DMS53 treated with DMSO at 0.1 percent for 48 hours (cell line): ENCODE measurements around the gene TENM4.
"Not testable (repeated sequence)": the region's sequence is repeated elsewhere in the genome, so short reads cannot be mapped to it uniquely, and the experiment has no call there.

Experiments
- DNase-seq: peaks from one replicate; lab custom pipeline; 2025; ENCODE audit not compliant: unreplicated experiment; lab: John Stamatoyannopoulos, UW

TENM4 gene

DNA sequence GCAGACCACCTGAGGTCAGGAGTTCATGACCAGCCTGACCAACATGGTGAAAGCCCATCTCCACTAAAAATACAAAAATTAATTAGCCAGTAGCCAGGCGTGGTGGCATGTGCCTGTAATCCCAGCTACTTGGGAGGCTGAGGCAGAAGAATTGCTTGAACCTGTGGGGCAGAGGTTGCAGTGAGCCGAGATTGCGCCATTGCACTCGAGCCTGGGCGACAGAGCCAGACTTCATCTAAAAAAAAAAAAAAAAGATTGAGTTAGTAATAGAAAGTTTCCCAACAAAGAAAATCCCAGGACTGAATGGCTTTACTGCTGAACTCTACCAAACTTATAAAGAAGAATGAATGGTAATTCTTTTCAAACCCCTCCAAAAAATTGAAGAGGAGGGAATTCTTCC is 803.3 kb downstream of the TENM4 start:
- DNase-seq = not testable (repeated sequence)

DNA sequence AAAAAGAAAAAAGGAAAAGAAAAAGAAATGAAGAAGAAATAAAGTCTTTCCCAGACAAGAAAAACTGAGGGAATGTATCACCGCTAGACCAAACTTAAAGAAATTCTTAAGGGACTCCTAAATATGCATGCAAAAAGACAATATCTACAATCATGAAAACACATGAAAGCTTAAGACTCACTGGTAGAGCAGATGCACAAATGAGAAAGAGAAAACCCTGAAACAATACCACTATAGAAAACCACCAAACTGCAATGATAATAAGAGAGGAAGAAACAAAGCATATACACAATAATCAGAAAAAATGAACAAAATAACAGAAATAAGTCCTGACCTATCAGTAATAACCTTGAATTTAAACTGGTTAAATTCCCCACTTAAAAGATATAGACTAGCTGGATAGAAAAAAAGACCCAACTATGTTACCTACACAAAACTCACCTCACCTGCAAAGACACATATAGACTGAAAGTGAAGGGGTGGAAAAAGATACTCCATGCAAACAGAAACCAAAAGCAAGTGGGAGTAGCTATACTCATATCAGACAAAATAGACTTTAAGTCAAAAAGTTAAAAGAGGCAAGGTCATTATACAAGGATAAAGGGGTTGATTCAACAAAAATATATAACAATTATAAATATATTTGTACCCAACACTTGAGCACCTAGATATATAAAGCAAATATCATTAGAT is 804.9 kb downstream of the TENM4 start:
- DNase-seq = no peak

DNA sequence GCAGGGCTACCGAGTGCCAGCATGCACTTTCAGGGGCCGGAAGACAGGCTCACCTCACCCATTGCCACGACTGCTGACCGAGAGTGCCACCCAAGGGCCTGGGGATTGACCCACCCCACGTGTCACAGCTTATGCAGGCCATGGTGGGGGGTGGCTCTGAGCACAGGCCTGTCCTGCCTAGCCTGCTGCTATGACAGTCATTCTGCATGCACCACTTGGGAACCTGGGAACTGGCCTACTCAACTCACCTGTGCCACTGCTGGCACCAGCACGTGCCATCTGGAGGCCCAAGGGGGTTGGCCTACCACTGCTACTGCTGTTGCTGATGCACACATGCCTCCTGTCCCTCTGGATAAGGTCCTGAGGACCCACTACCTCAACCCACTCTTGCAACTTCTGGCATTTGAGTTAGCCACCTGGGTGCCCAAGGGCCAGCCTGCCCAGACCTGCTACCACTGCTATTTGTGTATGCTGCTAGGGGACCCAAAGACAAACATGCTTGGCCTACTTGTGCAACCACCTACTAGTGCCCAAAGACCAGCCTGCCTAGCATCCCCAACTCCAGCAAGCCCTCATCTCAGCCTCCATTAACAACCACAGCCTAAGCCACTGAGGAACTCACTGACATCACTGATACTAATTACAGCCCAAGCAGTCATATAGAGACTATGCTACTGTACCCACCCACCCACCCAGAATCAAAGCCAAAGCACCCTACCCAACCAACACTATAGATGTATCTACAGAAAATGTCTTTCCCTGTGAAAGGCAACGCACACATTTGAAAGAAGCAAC is 807.1 kb downstream of the TENM4 start:
- DNase-seq = no peak

DNA sequence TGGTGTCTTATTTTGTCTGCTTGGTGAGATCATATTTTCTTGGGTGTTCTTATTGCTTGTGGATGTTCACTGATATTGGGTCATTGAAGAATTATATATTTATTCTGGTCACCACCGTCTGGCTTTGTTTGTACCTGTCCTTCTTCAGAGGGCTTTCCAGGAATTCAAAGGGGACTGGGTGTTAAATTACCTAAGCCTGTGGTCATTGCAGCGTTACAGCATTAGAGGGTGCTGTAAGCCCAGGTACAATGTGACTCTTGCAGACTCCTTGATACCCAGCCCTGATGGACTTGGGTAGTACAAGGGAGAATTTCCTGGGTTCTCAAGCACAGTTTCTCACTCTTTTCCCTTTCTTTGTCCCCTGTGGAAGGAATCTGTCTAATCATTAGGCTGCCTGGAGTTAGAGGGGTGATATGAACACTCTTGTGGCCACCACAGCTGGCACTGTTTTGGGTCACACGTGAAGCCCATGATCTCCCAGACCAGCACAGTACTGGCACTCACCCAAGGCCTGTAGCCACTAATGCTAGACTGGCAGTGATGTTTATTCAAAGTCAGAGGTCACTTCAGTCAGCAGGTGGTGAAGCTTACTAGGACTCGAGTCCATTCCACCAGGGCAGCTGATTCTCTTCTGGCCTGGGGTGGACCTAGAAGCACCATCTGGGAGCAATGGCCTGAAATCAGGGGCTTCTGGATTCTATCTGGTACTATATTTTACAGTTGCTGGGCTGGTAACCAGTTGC is 810.1 kb downstream of the TENM4 start:
- no peak for DNase-seq

DNA sequence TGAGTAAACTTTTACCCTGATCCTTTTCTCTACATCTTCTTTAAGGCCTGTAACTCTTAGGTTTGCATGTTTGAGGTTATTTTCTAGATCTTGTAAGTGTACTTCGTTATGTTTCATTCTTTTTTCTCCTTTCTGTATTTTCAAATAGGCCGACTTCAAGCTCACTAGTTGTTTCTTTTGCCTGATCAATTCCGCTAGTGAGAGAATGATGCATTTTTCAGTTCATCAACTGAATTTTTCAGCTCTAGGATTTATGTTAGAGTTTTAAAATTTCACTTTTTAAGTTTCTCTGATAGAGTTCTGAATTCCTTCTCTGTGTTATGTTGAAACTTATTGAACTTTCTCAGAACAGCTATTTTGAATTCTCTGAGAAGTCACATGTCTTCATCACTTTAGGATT is 810.7 kb downstream of the TENM4 start:
- no peak for DNase-seq

DNA sequence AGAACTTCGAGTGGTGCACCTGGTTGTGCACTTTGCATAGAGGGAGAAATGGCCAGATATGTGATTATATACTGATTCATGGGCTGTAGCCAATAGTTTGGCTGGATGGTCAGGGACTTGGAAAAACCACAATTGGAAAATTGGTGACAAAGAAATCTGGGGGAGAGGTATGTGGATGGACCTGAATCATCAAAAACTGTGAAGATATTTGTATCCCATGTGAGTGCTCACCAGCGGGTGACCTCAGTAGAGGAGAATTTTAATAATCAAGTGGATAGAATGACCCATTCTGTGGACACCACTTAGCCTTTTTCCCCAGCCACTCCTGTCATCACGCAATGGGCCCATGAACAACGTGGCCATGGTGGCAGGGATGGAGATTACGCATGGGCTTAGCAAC is 818.2 kb downstream of the TENM4 start:
- DNase-seq = no peak

DNA sequence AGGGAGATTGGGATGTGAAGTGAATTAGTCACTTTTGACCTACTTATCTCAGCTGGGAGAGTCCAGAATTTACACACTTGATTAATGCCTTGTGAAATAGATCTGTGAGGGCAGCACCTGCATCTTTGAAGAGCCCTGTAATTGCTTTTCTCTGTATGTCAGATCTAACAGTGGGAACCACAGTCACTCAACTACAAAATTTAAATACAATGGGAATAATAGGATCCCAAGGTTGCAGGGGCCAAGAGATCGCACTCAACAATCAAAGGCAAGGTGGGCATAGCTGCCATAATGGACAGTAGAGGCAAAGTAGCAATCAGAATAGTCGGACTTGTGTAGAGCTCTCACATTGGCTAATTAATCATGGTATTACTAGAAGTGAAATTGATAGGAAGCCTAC is 820.7 kb downstream of the TENM4 start:
- DNase-seq = no peak

DNA sequence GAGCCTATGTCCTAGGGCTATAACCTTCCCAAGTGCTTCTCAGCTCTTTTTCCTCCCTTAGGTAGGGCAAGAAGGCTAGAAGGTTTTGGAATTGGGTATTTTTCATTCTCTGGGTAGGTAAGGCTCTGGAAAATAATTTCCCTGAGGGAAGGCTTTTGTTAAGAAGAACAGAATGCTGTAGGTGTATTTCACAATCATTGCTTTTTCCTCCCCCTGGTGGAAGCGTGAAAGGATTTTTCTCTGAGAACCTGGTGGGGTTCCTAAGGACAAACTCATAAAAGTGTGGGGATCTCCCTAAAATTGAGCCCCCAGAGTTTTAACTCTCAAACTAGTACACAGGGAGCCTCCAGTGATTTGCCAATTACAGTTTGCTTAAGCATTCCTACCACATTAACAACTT is 825.1 kb downstream of the TENM4 start:
- no peak for DNase-seq

DNA sequence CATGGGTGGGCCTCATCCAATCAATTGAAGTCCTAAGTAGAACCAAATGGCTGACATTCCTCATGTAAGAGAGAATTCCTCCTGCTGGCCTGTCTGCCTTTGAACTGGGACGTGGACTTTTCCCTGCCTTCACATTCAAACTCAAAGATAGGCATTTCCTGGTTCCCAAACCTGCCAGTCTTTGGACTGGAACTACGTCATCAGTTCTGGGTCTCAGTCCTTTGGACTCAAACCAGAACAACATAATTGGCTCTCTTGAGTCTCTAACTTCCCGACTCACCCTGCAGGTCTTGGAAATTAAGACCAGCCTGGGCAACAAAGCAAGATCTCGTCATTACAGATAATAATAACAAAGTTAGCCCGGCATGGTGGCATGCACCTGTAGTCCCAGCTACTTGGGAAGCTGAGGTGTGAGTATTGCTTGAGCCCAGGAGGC is 827.4 kb downstream of the TENM4 start:
- DNase-seq = no peak

DNA sequence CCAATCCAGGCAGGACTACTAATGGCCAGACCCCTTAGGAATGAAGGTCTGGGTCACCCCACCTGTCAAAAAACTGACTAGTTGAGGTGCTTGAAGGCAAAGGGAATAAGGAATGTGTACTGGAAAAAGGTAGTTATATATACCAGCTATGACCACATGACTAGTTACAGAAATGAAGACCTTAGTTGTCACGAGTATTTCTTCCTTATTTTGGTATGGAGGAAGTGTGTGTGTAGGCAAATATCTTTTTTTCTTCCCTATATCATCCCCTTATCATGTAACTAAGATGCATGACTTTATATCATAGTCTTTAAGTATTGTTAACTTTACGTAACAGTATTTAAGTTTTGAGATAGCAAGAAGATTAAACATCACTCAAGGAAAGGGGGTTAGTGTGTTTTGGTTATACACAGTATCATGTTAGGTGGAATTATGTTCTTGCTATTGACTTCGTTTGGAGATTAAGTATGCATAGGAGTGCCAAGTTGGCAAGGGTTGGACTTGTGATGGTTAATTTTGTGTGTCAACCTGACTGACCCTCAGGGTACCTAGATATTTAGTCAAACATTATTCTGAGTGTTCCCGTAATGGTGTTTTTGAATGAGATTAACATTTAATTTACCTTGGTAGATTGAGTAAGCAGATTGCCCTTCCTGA is 828.0 kb downstream of the TENM4 start:
- DNase-seq = no peak

DNA sequence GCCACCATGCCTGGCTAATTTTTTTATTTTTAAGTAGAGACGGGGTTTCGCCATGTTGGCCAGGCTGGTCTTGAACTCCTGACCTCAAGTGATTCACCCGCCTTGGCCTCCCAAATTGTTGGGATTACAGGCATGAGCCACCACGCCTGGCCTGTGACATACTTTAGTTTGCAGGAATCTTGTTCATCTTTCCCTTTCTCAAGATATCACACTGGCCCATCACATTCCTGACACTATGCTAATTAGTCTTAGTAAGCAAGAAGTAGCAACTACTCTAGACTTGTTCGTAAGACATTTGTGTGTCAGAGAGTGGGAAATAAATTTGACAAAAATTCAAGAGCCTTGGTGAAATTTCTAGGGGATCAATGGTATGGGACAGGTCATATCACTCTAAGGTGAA is 831.5 kb downstream of the TENM4 start:
- not testable (repeated sequence) for DNase-seq

DNA sequence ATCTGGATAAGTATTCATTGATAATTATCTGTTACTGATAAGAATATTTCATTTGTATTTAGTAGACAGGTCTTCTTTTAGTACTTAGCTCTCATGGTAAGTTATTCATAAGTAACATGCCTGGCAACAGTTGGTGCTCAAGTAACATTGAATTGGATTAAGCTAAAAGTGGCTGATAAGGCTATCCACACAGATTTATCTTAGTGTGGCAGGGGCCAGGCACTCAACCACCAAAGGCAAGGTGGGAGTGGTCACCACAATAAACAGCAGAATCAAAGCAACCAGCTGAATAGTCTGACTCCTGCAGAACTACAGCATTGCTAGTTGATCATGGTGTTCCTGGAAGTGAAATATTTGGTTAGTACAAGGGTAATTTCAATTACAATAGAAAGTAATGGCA is 833.1 kb downstream of the TENM4 start:
- no peak for DNase-seq

DNA sequence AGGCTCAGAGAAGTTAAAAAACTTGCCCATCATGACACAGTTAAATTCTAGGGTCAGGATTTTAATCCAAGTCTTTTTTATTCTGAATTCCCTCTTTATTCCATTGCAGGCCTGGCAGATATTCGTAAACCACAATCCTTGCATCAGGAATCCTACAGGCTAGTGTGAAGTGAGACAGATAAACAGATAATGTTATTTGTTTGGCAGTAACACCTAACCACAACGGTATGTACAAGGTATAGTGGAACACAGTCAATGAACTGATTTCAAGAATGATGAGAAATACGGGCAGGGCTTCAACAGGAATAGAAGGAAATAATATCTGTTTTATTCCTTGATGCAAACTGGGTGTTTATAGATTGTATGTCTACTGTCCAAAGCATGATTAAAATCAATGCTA is 834.2 kb downstream of the TENM4 start:
- no peak for DNase-seq

DNA sequence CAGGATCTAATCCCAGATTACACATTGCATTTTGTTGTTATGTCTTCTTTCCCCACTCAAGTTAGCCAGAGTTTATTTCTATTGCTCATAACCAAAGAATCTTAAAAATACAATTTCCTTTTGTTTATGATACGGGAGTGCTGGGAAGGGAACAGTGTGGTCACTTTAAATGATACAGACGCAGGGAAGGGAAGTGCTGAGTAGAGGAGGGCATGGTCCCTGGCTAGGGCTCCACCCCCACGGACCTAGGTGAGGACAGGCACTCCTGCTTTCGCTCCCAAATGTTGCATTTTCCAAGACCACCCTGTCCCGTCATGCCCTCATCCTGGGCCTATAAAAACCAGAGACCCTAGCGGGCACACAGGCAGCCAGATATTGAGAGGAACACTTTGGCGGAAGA is 835.5 kb downstream of the TENM4 start:
- no peak for DNase-seq

DNA sequence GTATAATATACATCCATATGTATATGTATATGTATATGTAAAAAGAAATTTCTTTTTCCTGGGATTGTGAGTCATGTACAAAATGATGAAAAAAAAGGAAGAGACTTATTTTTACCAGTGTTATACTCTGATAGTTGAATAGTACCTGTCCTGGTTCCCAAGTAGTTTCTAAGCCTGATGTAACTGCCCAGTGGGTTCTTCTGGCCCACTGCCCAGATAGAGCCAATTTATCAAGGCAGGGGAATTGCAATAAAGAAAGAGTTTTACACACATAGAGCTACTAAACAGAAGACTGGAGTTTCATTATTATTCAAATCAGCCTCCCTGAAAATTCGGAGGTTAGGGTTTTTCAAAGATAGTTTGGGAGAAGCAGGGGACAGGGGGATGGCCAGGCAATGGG is 837.0 kb downstream of the TENM4 start:
- no peak for DNase-seq
